GM21723 (cell line): ENCODE measurements around the gene PAX5.

Source experiments
- ATAC-seq: cut with Tn5 transposase; IDR thresholded peaks from one replicate; pipeline ENCODE4 v1.9.1; 2021; ENCODE audit warnings: mild to moderate bottlenecking, moderate library complexity; ENCODE audit not compliant: unreplicated experiment

PAX5 gene

DNA sequence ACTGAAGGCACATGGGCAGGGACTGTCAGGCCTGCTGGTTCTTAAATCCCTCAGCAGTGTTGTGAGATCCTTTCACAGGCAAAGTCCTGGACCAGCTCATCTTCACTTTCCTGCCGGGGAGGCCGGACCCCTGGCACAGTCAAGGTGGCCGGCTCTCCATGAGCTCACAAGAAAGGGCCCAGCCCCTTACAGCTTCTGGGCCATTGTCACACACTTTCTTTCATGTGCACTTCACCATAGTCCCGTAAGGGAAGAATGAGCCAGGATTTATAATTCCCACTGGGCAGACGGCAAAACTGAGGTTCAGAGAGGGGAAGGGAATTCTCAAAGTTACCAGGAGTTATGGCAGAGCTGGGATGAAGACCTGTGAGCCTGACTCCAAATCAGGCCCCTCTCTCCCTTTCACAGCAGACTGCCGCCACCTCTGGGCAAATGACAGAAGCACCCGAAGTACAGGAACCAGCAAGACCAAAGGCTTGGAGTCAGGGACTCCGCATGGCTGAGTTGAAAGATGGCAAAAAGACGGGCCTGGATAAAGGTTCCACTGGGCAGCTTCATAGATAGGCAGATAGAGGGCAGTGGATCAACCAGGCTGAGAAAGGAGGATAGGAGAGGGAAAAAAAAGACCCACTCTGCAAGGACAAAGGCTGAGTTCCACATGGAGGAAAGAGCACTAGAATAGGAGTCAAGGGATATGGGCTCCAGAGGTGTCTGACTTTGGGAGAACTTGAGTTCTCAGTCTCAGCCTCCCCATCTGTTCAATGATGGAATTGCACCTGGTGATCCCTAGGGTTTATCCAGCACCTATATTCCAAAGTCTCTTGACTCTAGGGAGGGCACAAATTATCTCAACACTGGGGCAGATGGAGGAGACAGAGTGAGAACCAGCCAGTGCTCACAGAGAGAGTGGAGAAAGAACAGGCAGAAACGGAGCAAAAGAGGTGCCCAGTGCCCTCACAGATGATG, 128.7 kb downstream of the PAX5 start:
- no peak for ATAC-seq

DNA sequence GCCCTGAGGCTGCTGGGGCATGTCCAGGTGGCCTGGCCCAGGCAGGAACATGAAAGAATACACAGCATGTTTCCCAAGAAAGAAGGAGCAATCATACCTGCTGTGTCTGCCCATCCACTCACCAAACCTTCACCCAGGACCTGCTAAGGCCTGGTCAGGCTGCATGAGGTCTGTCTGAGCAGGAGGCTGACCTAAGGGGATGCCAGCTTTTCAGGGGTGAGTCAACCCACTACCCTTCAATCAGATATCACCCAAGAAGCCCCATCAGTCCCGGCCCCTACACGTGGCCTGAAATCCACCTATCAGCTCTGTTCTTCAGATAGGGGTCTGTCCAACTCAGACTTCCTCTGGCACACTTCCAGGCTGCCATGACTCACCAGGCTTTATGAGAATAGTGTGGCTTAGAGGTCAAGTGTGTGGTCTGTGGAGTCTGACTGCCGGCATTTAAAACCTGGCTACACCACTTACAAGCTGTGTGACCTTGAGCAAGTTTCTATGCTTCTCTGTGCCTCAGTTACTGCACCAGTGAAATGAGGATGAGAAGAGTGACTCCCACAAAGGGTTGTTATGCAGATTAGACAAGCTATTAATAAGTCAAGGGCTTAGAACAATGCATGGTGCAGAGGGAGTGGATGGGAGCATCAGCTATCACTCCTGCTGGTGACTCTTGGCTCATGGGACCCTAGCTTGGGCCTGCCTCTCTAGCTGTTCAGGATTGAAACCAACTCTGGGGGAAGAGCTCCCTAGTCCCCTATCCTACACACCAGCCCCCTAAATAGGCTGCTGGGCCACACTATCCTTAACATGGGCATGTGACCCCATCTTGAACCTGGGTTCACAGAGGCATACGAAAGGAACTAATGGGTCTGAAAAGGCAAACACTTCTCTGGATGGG, 130.3 kb downstream of the PAX5 start:
- ATAC-seq = no peak

DNA sequence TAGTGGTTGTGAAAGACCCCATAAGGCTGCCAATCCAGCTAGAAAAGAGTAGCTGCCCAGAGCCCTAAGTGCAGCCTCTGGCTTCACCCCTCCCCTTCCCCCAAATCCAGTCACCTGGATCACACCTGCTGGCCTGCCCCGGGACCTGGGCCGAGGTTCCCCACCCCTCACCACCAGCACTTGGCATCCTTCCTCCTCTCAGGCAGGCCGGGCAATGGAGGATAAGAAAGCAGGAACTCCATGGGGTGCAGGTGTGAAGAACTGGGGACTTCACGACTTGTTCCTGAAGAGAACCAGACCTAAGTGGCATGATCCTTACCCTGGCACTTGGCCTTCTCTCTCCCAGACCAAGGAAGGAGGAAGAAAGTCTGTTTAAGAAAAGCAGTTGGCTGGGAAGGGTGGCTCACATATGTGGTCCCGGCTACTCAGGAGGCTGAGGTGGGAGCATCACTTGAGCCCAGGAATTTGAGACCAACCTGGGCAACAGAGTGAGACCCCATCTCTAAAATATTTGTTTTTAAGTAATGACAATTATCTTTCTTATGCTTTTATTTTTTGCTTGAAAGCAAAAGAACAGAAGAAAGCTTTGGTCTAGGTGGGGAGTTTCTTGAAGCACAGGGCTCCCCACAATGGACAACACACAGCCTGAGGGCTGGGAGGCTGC, 131.1 kb downstream of the PAX5 start:
- ATAC-seq = no peak

DNA sequence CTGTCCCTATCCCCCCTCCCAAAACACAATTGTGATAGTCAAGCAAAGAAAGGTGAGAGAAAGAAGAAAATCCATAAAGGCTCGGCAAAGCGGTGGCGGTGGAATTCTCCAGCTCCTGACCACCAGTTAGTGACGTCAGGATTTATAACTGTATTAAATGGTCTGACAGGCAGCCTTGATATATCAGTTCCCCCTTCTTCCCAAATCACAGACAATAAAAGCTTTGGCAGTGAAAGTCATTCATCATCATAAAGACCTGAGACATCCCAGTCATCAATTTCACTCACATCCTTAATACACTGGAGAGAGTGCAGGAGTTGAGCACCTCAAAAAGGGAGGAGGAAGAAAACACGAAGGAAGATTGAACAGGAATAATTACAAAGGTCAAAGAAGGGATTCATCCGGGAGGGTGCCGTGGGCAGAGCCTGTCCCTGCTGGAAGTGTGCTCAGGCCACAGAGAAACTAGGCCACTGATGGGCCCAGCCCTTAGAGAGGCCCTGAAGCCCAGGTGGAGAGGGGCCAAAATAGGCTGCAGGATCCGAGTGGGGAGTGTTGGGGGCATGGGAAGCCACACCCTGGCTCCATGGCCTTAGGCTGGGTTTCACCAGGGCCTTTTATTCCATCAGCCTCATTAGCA, 131.9 kb downstream of the PAX5 start:
- no peak for ATAC-seq

DNA sequence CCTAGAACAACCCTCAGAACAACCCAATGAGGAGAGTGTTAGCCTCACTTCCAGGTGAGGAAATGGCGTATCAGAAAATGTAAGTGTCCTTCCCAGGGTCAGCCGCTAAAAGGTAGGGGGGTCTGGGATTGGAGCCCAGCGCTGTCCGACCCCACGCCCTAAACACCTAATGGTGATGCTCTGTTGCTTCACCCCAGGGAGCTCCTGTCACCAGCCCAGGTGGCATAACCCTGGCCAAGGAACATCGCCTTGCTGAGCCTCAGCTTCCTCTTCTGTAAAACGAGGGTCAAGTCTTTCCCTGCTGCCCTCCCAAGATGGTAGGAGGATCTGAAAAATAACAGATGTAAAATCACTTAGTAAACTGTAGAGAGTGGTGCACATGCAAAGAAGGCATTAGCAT, 132.5 kb downstream of the PAX5 start:
- no peak for ATAC-seq

DNA sequence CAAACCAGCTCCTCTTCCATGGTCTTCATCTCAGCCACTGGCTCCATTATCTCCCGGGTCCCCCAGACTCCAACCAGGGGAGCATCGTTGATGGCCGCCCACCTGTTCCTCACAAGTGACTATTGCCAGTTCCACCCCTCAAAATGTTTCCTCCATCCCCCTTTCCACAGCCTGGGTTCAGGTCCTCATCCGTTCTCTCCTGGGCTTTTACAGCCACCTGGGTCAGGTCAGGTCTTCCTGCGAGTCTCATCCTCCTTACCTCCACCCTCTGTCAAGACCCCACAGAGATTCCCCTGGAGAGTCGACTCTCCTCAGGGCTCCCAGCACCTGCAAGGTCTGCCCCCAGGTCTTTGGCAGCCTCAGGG, 133.2 kb downstream of the PAX5 start:
- ATAC-seq = no peak

DNA sequence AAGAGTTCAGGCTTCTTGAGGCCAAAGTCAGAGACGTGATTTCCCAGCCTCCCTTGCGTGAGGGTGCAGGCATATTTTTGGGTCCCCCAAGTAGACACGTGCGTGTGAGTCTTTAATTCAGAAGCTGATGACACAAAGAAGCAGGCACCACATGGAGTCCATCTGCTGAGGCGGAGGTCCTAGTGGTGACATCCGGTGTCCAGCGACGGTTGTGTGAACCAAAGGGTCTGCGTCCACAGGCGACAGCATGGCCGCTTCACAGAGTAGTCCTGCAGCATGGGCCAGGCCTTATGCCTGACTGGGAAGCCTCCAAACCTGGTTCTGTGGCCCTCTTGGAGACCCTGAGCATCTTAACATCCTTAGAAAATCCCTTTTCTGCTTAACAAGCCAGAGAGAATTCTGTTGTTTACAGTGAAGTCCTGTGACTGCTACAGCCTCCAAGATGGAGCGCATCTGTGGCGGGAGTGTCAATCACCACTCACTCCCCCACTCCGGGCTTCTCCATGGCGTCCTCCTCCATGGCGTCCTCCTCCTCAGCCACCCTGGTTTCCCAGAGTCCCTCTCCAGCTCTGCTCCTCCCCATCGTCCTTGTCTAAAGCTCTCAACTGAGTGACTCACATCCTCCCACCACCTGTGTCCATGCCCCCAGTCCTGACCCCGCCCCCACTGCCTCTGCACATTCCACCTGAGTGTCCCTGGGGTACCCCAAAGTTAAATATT, 133.8 kb downstream of the PAX5 start:
- ATAC-seq = no peak

DNA sequence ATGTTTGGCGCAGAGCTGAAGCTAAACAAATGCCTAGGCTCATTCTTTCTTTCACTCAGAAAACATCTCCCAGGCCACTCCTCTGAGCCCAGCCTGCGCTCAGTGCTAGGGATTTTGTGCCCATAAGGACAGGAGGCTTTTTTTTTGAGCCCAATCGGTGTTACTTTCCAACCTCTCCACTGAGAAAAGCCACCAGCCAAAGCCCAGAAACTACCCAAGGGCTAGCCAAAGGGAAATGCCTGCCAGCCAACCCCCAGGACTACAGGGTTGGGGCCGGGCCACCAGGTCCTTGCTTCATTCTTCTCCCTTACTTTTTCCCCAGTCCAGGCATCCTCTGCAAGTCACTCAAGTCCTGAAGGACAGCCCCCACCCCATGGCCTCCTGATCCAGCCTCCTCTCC, 134.7 kb downstream of the PAX5 start:
- no peak for ATAC-seq

DNA sequence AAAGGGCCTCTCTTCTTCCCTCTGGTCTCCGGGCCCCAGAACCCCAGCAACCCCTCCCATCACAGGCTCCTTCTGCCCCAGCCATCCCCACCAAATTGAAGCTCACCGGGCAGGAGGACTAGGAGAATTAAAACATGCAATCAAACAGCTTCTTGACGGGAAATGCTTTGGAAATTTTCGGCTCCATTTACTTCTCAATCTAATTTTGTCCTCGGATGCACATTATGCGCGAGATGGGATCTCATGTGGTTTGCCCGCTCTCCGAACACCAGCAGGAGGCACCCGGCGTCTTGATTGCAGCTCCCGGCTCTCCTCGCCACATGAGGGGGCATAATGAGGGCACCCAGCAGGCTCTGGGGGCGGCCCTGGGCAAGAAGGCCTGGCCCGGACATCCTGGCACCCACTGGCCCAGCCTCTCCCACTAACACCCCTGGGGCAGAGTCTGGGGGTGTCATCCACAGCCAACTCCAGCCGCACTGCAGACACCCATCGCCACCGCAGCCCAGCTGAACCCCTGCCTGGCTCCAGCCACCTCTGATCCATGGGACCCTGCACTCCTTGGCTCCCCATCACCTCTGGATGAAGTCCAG, 135.5 kb downstream of the PAX5 start:
- no peak for ATAC-seq

DNA sequence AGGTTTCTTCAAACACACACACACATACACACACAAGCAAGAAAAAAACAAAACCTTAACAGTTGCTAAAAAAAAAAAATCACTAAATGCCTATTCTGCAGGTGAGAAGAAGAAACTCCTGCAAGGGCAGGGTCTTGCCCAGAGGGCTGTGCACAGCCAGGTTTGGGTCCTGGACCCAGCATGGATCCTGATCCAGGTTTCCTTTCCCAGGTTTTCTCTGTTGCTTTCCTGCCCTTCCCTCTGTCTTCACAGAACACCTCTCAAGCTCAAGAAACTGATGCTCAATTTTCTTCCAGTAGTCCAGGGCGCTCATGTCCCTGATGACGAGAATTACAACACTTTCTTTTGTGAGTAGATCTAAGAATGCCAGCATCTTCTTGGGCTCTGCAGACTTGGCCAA, 136.6 kb downstream of the PAX5 start:
- ATAC-seq = no peak

DNA sequence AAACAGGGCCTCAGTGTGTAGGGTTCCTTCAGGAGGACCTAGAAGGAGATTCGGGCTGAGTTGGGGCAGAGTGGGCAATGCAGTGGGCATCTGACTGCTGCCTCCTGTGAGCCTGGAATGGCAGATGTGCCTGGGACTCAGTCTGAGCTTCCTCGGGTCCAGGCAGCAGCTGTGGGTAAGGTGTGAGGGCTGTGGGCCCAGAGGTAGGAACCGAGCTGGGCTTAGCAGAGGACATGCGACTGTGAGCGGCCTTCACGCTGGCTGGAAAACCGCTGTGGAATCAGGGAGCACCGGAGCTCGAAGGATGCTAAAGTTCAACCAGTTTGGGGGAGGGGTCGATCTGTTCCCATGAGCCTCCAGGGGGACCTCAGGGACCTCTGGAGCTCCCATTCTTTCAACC, 137.0 kb downstream of the PAX5 start:
- no peak for ATAC-seq

DNA sequence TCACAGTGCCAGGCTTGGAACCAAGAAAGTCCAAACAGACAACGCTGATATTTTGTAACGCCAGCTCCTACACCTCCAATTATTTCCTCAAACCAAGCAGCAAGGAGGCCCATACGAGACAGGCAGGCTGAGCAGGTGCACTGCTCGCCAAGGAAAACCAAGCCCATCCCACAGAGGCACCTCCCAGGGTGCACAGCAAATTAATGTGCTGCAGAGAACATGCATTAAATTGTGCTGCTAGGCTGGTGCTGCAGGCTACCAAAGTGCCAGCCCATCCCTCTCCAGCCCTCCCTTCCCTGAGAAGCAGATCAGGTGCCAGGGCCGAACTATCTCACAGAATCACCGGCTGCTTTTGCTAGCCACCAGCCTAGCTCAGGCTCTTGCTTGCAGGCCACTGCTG, 137.8 kb downstream of the PAX5 start:
- no peak for ATAC-seq

DNA sequence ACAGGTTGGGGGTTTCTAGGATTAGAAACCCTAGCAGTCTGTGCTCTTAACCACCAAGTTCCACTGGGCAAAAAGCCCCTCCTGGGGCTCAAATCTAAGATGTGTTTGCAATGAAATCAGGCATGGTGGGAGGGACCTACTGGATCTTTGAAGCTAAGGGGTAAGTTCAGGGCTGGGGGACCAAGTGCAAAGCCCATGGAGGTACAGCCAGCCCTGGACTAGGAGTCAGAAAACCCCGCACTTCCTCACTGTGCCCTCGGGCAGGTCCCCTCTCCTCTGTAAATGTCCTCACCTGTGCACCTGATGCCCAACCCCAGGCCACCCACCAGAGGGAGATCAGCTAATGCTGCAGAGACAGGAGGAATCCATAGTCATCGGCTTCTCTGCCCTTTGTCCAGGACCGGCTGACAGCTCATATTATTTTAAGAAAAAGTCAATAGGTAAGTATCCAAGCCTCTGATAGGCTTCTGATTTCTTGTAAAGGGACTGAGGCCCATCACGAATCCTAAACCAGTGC, 138.3 kb downstream of the PAX5 start:
- no peak for ATAC-seq

GRCh38 chr9:36894695-36895310, 139.3 kb downstream of the PAX5 start:
- no peak for ATAC-seq

GRCh38 chr9:36893911-36894310, 140.2 kb downstream of the PAX5 start:
- ATAC-seq = no peak

DNA sequence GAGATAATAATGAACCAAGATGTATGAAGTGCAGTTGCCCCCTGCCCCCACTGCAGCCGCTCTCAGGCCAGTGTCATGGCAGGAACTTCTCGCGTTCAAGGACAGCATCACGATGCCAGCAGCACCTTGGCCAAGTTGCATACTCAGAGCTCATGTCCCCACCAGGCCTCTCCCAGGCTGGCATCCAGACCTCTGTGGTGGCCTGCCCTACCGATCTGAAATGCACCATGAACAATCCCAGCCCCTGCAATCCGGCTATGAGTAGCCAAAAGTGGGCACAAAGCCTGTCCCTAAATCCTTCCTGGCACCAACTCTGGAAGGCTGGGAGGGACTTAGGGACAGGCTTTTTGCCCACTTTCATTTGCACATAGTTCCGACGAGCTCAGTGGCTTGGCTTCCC, 140.9 kb downstream of the PAX5 start:
- no peak for ATAC-seq

- ATAC-seq = no peak
These were observed 141.8 kb downstream of the PAX5 start for GRCh38 chr9:36892279-36892678.

GRCh38 chr9:36891341-36891811, 142.7 kb downstream of the PAX5 start:
- no peak for ATAC-seq

DNA sequence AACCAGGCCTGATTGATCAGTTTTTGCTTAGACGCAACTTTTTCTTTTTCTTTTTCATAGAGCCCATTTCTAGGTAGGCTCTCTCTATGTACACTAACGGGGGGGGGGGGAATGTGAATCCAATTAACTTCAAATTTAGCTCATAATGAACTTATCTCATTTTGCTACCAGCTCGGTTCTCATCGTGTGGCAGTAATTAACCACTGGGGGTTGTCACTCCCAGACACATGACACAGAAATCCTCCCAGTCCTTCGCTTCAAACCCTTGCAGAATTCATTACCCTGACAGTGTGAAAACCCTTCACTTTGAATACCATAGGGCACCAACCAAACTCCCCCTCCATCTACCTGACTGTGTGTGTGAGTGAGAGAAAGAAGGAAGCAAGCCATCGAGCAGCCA, 144.2 kb downstream of the PAX5 start:
- ATAC-seq = no peak
